ENCODE measurements around the gene MAGI1.

The MAGI1 gene

GRCh38 chr3:65665915-65666314 lies 372.8 kb downstream of the MAGI1 start:
- no peak for DNase-seq (ENCODE audit: low spot score)

- DNase-seq (ENCODE audit: low spot score): no peak
These were observed 373.8 kb downstream of the MAGI1 start for GRCh38 chr3:65664931-65665330.

- DNase-seq (ENCODE audit: low spot score): no peak
These were observed 374.3 kb downstream of the MAGI1 start for GRCh38 chr3:65664446-65664845.

GRCh38 chr3:65662095-65662494 lies 376.6 kb downstream of the MAGI1 start:
- DNase-seq (ENCODE audit: low spot score): no peak

GRCh38 chr3:65660000-65660598 lies 378.6 kb downstream of the MAGI1 start:
- DNase-seq (ENCODE audit: low spot score): no peak

GRCh38 chr3:65659396-65659795 lies 379.3 kb downstream of the MAGI1 start:
- DNase-seq (ENCODE audit: low spot score): no peak

- no peak for DNase-seq (ENCODE audit: low spot score)
These were observed 380.3 kb downstream of the MAGI1 start for GRCh38 chr3:65658401-65658800.

- DNase-seq (ENCODE audit: low spot score): no peak
These were observed 383.7 kb downstream of the MAGI1 start for GRCh38 chr3:65655061-65655460.

GRCh38 chr3:65653731-65654130 lies 385.0 kb downstream of the MAGI1 start:
- DNase-seq (ENCODE audit: low spot score): no peak

GRCh38 chr3:65650247-65650646 lies 388.5 kb downstream of the MAGI1 start:
- DNase-seq (ENCODE audit: low spot score): no peak

- DNase-seq (ENCODE audit: low spot score): no peak
These were observed 391.3 kb downstream of the MAGI1 start for GRCh38 chr3:65647369-65647768.

GRCh38 chr3:65642883-65643282 lies 395.8 kb downstream of the MAGI1 start:
- no peak for DNase-seq (ENCODE audit: low spot score)

- no peak for DNase-seq (ENCODE audit: low spot score)
These were observed 396.9 kb downstream of the MAGI1 start for GRCh38 chr3:65641777-65642176.

- no peak for DNase-seq (ENCODE audit: low spot score)
These were observed 397.7 kb downstream of the MAGI1 start for GRCh38 chr3:65641045-65641444.

GRCh38 chr3:65639444-65639843 lies 399.3 kb downstream of the MAGI1 start:
- DNase-seq (ENCODE audit: low spot score): no peak

- DNase-seq (ENCODE audit: low spot score): no peak
These were observed 400.4 kb downstream of the MAGI1 start for GRCh38 chr3:65638301-65638700.

GRCh38 chr3:65636326-65636725 lies 402.4 kb downstream of the MAGI1 start:
- DNase-seq (ENCODE audit: low spot score): no peak

- no peak for DNase-seq (ENCODE audit: low spot score)
These were observed 403.1 kb downstream of the MAGI1 start for GRCh38 chr3:65635657-65636056.

- no peak for DNase-seq (ENCODE audit: low spot score)
These were observed 405.6 kb downstream of the MAGI1 start for GRCh38 chr3:65633018-65633638.

- no peak for DNase-seq (ENCODE audit: low spot score)
These were observed 406.3 kb downstream of the MAGI1 start for GRCh38 chr3:65632414-65632813.

GRCh38 chr3:65628978-65629377 lies 409.7 kb downstream of the MAGI1 start:
- DNase-seq (ENCODE audit: low spot score): no peak

GRCh38 chr3:65627062-65627461 lies 411.7 kb downstream of the MAGI1 start:
- no peak for DNase-seq (ENCODE audit: low spot score)

GRCh38 chr3:65625305-65625704 lies 413.4 kb downstream of the MAGI1 start:
- no peak for DNase-seq (ENCODE audit: low spot score)

GRCh38 chr3:65623362-65623761 lies 415.4 kb downstream of the MAGI1 start:
- no peak for DNase-seq (ENCODE audit: low spot score)
